ENCODE data around the gene MOGAT3. TPM values are rescaled to one million over a fixed set of nuclear protein-coding genes. Genes with fewer than 3 reads are reported as not detected.

MOGAT3 gene, protein sequence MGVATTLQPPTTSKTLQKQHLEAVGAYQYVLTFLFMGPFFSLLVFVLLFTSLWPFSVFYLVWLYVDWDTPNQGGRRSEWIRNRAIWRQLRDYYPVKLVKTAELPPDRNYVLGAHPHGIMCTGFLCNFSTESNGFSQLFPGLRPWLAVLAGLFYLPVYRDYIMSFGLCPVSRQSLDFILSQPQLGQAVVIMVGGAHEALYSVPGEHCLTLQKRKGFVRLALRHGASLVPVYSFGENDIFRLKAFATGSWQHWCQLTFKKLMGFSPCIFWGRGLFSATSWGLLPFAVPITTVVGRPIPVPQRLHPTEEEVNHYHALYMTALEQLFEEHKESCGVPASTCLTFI
- total RNA-seq = not detected

DNA sequence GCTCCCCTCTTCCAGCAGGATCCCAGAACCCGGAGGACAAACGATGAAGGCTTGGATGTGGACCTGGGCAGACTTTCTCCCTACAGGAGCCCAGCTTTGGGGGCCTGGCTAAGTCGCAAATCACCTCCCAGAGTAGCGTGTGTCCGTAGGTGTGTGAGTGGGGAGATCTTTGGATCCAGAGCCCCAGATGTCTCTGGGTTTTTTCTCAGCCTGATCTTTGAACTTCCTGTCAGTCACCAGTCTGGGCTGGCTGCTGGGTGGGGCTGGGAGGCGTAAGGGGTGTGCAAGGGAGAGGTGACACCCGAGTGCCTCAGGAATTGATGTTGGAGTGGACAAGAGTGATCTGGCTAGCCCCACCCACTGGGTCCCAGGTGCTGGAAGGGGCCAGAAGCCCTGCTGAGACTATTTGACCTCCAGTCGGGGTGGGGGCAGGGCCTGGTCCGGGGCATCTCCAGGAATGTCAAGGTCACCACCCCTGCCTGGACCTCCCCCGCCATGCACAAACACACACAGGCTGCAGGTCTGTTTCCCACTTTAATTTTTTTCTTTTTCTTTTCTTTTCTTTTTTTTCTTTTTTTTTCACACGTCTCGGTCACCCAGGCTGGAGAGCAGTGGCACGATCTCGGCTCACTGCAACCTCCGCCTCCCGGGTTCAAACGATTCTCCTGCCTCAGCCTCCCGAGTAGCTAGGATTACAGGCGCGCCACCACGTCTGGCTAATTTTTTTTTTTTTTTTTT lies at the start of gene MOGAT3:
MOGAT3 (minus strand) TSS at position 175 of the 738 bp plus-strand sequence. CDS start 182 bp downstream, outside the sequence.
- H3K27me3 ChIP-seq (replicated peaks; ENCODE audit: insufficient read depth) = peaks cover 9% of the 10 kb centered on the region

DNA sequence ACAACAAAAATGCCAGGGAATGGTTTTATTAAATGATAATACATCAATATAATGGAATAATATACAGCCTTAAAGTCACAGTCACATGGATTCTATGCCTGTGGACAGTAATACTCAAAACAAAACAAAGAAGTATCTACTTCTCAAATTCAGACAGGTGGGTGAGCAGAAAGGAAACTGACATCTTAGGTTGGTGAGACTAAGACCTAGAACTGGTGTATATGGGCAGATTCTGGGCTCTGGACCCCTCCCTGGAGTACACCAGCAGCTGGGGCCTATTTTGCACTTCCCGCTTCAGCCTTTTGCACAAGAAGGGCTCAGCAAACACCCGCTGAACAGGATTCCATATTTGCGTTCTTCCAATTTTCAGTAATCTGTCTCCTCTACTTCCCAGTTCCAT lies 49.5 kb upstream of the MOGAT3 start:
- Histone ChIP-seq H3K36me3 (peaks cover 10% of the 10 kb centered on the region), H3K4me1 (ENCODE audit: control insufficient read depth in 1 of 2, low read depth in 2 of 2) (peaks cover 14 to 30% of the 10 kb centered on the region in 2 donors), H3K9me3 (no peaks in the 10 kb centered on the region), H3K4me3 (no peak overlapping the region), H3K27me3 (replicated peaks; ENCODE audit: insufficient read depth) (no peaks in the 10 kb centered on the region), H3K27ac (no peak overlapping the region)
- TF ChIP-seq, protein P1, sequence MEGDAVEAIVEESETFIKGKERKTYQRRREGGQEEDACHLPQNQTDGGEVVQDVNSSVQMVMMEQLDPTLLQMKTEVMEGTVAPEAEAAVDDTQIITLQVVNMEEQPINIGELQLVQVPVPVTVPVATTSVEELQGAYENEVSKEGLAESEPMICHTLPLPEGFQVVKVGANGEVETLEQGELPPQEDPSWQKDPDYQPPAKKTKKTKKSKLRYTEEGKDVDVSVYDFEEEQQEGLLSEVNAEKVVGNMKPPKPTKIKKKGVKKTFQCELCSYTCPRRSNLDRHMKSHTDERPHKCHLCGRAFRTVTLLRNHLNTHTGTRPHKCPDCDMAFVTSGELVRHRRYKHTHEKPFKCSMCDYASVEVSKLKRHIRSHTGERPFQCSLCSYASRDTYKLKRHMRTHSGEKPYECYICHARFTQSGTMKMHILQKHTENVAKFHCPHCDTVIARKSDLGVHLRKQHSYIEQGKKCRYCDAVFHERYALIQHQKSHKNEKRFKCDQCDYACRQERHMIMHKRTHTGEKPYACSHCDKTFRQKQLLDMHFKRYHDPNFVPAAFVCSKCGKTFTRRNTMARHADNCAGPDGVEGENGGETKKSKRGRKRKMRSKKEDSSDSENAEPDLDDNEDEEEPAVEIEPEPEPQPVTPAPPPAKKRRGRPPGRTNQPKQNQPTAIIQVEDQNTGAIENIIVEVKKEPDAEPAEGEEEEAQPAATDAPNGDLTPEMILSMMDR (IDR thresholded peaks at IDR 0.05) = no peak
- ATAC-seq (ENCODE audit: insufficient number of reproducible peaks, low FRiP score, low read depth) (no peak), DNase-seq (ENCODE audit: low spot score) (no peak)

More for the DNA sequence above, at the start of gene MOGAT3:
- Histone ChIP-seq H3K27ac (no peak within 1 kb of the TSS), H3K4me1 (ENCODE audit: control insufficient read depth in 1 of 2, low read depth in 2 of 2) (peaks cover 5 to 9% of the 10 kb centered on the region in 2 donors), H3K4me3 (peak within 1 kb of the TSS; percentile 51), H3K9me3 (no peaks in the 10 kb centered on the region), H3K36me3 (no peaks in the 10 kb centered on the region)
- ATAC-seq (ENCODE audit: insufficient number of reproducible peaks, low FRiP score, low read depth) (no peak), DNase-seq (ENCODE audit: low spot score) (no peak)
- TF ChIP-seq, protein P1 (IDR thresholded peaks at IDR 0.05) = no peak

DNA sequence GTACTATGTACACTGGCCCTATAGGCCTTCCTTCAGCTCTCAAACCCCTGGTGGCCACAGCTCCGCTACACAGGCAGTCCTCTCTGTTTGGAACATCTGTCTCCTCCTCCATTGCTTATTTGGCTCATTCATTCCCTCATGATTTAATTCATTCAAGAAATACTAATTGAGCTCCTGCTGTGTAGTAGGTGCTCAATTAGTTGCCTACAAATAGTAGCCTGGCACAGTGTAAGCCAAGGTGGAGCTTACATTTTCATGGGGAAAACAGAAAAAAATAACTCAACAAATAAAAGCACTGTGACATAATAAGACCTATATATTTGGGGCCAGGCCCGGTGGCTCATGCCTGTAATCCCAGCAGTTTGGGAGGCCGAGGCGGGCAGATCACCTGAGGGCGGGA lies 47.4 kb upstream of the MOGAT3 start:
- ATAC-seq (ENCODE audit: insufficient number of reproducible peaks, low FRiP score, low read depth) (no peak), DNase-seq (ENCODE audit: low spot score) (no peak)
- H3K27me3 ChIP-seq (replicated peaks; ENCODE audit: insufficient read depth) = no peaks in the 10 kb centered on the region
- TF ChIP-seq, protein P1 (IDR thresholded peaks at IDR 0.05) = no peak
- H3K4me3 ChIP-seq = no peak overlapping the region
- peaks cover 21 to 41% of the 10 kb centered on the region in 2 donors for H3K4me1 ChIP-seq (ENCODE audit: control insufficient read depth in 1 of 2, low read depth in 2 of 2)
- H3K27ac ChIP-seq = no peak overlapping the region
- H3K36me3 ChIP-seq = peaks cover 10% of the 10 kb centered on the region
- H3K9me3 ChIP-seq = no peaks in the 10 kb centered on the region

DNA sequence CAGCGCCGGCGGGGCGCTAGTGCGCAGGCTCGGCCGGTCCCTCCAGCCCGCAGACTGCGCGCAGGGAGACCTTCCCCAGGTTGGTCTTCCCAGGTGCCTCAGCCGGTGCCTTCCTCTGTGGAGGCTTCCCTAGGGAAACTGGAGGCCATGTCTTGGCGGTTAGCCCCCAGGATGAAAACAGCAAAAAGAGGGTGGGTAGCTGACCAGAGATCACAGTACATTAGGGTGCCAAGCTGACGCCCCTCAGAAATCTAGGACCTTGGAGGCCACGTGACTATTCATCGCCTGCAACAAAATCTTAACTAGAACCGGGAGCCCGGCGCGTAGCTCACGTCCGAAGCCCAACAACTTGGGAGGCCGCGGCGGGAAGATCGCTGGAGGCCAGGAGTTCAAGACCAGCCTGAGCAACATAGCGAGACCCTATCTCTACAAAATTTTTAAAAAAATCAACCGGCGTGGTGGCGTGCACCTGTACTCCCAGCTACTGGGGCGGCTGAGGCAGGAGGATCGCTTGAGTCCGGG lies 44.4 kb upstream of the MOGAT3 start:
- no peaks in the 10 kb centered on the region for H3K27me3 ChIP-seq (replicated peaks; ENCODE audit: insufficient read depth)
- no peaks in the 10 kb centered on the region for H3K9me3 ChIP-seq
- ATAC-seq (ENCODE audit: insufficient number of reproducible peaks, low FRiP score, low read depth) (no peak), DNase-seq (ENCODE audit: low spot score) (no peak)
- peak overlapping the region; percentile 71 for H3K4me3 ChIP-seq
- H3K27ac ChIP-seq = peak overlapping the region; percentile 85 to 95
- H3K36me3 ChIP-seq = peaks cover 19% of the 10 kb centered on the region
- H3K4me1 ChIP-seq (ENCODE audit: control insufficient read depth in 1 of 2, low read depth in 2 of 2) = peaks cover 12 to 38% of the 10 kb centered on the region in 2 donors
- TF ChIP-seq, protein P1 (IDR thresholded peaks at IDR 0.05) = no peak
